Prostate gland (tissue), 2 donors: ENCODE data around the gene PLEKHG7. TPM values are rescaled to one million over a fixed set of nuclear protein-coding genes. Genes with fewer than 3 reads are reported as not detected.
"Not testable (repeated sequence)": the region's sequence is repeated elsewhere in the genome, so short reads cannot be mapped to it uniquely, and the experiment has no call there.

Experiments used
- DNase-seq: peaks from one replicate; pipeline ENCODE4 v3.0.0-alpha.2; 2019; ENCODE audit warnings: low spot score
- H3K27ac ChIP-seq, 2 donors: fragments of 200-600 bp; sonication (generic); 2 replicates each; pipeline ENCODE4 v1.5.1; 2017 to 2019
- H3K27me3 ChIP-seq: fragments of 200-600 bp; sonication (generic); replicated peaks from 2 replicates; pipeline ENCODE4 v1.5.1; 2019; ENCODE audit not compliant: insufficient read depth
- H3K36me3 ChIP-seq, 2 donors: fragments of 200-600 bp; sonication (generic); 1 replicate in 1 of 2; 2 replicates in 1 of 2; pipeline versions ENCODE4 v1.5.1 to v1.8.1; 2017 to 2019
- H3K4me1 ChIP-seq: fragments of 200-600 bp; sonication (generic); replicated peaks from 2 replicates; pipeline ENCODE4 v1.5.1; 2019
- H3K4me3 ChIP-seq, 2 donors: fragments of 200-600 bp; sonication (generic); 2 replicates each; pipeline ENCODE4 v1.5.1; 2017 to 2019
- H3K9me3 ChIP-seq: fragments of 200-600 bp; sonication (generic); 2 replicates; pipeline ENCODE4 v1.5.1; 2017
- POLR2A ChIP-seq: fragments of 450-650 bp; IDR thresholded peaks from one replicate; pipeline ENCODE4 v1.6.1; 2016; ENCODE audit warnings: antibody characterized with exemption, mild to moderate bottlenecking
- POLR2AphosphoS5 ChIP-seq: sonication (generic); formaldehyde crosslinking; IDR thresholded peaks from one replicate; pipeline ENCODE4 v1.6.1; 2017; ENCODE audit warnings: antibody characterized with exemption
- WGBS: methylation state at CpG from one replicate; pipeline ENCODE4 v1.1.5; 2018; 5-methylcytosine and 5-hydroxymethylcytosine counted together
- intact Hi-C: fragments of 100-400 bp; cut with DNase I; formaldehyde crosslinking; loops from one replicate; pipeline ENCODE4 v1.14.2; 2022
- total RNA-seq, 2 donors: library from RNA; depleted of rRNA; stranded (reverse); fragments of >200 nt; gene quantifications; one replicate each; pipeline ENCODE4 v1.1.0, GENCODE V29; 2016
- TF ChIP-seq, protein P1 (sequence below), 4 experiments: fragments of 200-600 bp in 2 of 4; fragments of 450-650 bp in 2 of 4; sonication (generic) in 2 of 4; IDR thresholded peaks; 1 replicate in 3 of 4; 2 replicates in 1 of 4; pipeline ENCODE4 v1.5.1; 2016 to 2019; ENCODE audit warnings: antibody characterized with exemption in 4 of 4, mild to moderate bottlenecking in 2 of 4, moderate library complexity in 2 of 4

Gene PLEKHG7
- total RNA-seq, 2 donors from 2014 or later = 0.50 to 1.4 TPM

DNA sequence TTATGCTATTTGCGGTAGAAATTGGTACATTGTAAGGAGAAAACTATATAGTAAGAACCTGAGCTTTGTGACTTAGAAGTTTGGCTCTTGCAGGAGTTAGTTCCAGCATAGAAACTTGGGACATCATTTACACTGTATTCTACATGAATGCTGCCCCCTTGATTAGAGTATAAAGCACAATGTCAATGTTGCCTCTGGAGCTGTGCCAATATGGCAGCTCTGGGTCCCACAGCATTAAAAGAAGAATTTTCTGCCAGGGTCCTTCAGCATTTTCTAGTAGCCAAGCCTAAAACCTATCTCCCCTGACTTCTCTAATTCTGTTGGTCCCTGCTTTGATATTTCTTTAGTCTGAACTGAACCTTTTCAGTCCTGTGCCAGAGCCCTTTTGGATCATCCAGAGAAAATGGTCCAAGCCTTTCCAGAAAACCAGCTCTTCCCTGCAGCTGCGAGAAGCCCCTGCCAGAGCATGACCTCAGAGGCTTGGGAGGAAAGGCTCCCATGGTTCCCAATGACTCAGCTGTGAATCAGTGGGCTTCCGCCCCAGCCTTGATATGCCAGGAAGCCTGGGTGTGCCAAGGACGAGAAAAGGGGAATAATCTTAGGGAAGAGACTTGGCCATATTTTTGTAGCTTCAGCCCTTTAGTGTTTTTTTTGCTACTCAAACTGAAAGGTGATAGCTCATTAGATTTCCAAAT, 43.2 kb downstream of the PLEKHG7 start:
- DNase-seq = no peak
- no peak overlapping the region for H3K4me3 ChIP-seq
- no peak overlapping the region for H3K27ac ChIP-seq
- H3K27me3 ChIP-seq = no peaks in the 10 kb centered on the region
- no peaks in the 10 kb centered on the region for H3K36me3 ChIP-seq
- H3K4me1 ChIP-seq = no peaks in the 10 kb centered on the region
- WGBS = 69% methylated on average over 4 of the region's 4 CpGs
- TF ChIP-seq, protein P1, sequence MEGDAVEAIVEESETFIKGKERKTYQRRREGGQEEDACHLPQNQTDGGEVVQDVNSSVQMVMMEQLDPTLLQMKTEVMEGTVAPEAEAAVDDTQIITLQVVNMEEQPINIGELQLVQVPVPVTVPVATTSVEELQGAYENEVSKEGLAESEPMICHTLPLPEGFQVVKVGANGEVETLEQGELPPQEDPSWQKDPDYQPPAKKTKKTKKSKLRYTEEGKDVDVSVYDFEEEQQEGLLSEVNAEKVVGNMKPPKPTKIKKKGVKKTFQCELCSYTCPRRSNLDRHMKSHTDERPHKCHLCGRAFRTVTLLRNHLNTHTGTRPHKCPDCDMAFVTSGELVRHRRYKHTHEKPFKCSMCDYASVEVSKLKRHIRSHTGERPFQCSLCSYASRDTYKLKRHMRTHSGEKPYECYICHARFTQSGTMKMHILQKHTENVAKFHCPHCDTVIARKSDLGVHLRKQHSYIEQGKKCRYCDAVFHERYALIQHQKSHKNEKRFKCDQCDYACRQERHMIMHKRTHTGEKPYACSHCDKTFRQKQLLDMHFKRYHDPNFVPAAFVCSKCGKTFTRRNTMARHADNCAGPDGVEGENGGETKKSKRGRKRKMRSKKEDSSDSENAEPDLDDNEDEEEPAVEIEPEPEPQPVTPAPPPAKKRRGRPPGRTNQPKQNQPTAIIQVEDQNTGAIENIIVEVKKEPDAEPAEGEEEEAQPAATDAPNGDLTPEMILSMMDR (IDR thresholded peaks at IDR 0.05) = no peak
- TF ChIP-seq POLR2AphosphoS5 (no peak), POLR2A (no peak)
- no peaks in the 10 kb centered on the region for H3K9me3 ChIP-seq
- intact Hi-C loops = no loop called here

DNA sequence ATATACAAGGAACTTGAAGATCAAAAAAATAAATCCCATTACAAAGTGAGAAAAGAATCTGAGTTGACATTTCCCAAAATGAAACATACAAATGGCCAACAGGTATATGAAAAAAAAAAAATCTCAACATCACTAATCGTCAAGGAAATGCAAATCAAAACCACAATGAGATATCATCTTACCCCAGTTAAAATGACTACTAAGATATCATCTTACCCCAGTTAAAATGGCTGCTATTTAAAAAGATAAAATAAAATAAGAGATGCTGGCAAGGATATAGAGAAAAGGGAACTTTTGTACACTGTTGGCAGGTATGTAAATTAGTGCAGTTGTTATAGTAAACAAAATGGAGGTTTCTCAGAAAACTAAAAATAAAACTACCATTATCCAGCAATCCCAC, 44.4 kb downstream of the PLEKHG7 start:
- TF ChIP-seq POLR2AphosphoS5 (no peak), POLR2A (no peak)
- TF ChIP-seq, protein P1 (IDR thresholded peaks at IDR 0.05) = no peak
- no peaks in the 10 kb centered on the region for H3K36me3 ChIP-seq
- H3K4me1 ChIP-seq = no peaks in the 10 kb centered on the region
- H3K4me3 ChIP-seq = no peak overlapping the region
- 13% methylated on average over 1 of the region's 1 CpG for WGBS
- no peak overlapping the region for H3K27ac ChIP-seq
- no peak for DNase-seq
- no peaks in the 10 kb centered on the region for H3K9me3 ChIP-seq
- H3K27me3 ChIP-seq = no peaks in the 10 kb centered on the region
- intact Hi-C loops = no loop called here

DNA sequence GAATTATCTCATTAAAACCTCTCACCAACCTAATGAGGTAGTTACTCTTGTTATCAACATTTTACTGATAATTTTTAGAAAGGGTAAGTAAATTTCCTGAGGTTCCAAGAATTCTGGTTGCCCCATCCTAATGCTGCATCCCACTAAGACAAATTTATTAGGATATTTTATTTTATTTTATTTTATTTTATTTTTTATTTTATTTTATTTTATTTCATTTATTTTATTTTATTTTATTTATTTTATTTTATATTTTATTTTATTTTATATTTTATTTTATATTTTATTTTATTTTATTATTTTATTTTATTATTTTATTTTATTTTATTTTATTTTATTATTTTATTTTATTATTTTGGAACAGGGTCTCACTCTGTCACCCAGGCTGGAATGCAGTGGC, 46.9 kb downstream of the PLEKHG7 start:
- H3K36me3 ChIP-seq, H3K9me3 ChIP-seq, H3K4me3 ChIP-seq, DNase-seq, intact Hi-C loops, H3K4me1 ChIP-seq, H3K27me3 ChIP-seq, H3K27ac ChIP-seq: not testable (repeated sequence)

DNA sequence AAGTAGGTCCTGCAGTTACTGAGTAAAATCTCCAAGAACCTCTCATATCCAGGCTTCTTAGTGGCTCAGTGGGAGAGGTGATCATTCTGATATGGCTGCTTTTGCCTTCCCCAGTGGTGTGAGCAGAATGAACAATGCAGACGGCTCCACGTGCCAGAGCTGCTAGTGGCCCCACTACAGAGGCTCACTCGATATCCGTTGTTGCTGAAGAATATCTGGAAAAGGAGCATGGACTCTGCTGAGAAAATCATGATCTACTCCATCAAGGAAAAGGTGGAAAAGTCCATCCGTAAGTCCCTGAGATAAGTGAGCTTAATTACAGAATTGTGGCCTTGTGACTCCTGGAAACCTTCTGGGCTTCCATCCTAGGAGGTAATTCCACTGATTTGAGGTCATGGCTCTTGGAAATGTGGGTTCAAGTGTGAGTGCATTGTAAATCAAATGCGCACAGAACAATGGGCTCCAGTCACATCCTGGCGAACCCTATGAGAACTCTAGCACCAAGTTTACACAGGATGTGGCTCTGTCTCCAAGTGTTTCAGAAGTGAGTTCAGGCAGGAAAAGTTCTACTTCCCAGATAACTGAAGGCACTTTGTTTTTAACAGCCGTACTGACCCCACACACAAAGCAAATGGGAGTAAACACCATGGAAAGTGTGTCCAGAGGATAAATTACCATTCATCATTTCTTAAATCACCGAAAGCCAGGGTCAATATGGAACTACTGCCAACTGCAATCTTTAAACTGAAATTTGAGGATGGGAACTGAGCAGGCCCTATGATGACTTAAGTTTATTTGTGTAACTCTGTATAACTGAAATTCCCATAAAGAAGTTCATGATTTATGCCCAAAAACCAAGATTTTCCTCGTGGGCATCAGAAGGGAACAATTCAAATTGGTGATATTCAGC, 51.4 kb downstream of the PLEKHG7 start:
- DNase-seq = no peak
- TF ChIP-seq, protein P1 (IDR thresholded peaks at IDR 0.05) = no peak
- no peak for TF ChIP-seq POLR2A
- no peak for TF ChIP-seq POLR2AphosphoS5
- Histone ChIP-seq H3K4me3 (no peak overlapping the region), H3K27ac (no peak overlapping the region), H3K9me3 (no peaks in the 10 kb centered on the region), H3K4me1 (no peaks in the 10 kb centered on the region), H3K36me3 (no peaks in the 10 kb centered on the region), H3K27me3 (no peaks in the 10 kb centered on the region)
- intact Hi-C loops = no loop called here
- WGBS = 60% methylated on average over 10 of the region's 10 CpGs

DNA sequence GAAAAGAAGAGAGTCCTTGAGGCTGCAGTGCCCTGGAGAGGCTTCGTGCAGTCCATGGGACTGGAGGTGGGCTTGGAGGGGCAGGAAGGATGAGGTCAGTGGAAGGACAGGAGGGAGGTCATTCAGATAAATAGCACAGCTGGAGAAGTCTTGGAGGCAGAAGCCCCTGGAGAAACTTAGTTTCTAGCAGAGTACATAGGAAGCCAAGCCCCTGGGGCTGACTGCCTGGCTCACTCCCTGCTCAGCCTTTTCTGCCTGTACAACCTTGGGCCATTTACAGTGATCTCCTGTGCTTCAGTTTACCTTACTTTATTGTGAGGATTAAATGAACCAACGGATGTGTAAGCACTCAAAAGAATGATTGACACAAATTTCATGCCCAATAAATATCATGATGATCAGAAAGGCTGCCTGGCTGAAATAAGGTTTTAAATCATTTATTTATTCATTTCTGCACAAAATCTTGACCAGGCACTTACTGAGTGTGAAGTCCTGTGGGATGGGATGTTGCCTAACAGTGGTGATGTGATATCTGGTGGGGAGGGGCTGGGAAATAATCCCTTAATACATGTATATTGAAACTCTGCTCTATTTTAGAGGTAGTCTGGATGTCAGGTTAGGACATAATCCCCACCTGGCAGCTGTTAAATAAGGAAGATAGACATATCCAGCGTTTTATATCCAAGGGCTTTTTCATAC, 54.3 kb downstream of the PLEKHG7 start:
- intact Hi-C loops = no loop called here
- TF ChIP-seq POLR2AphosphoS5 = no peak
- 50% methylated on average over 3 of the region's 3 CpGs for WGBS
- Histone ChIP-seq H3K36me3 (no peaks in the 10 kb centered on the region), H3K4me1 (no peaks in the 10 kb centered on the region), H3K27ac (no peak overlapping the region), H3K27me3 (no peaks in the 10 kb centered on the region), H3K4me3 (no peak overlapping the region), H3K9me3 (no peaks in the 10 kb centered on the region)
- no peak for DNase-seq
